PC-9 (cell line): Measurements from ENCODE around the gene ARF3. TPM values are rescaled to one million over a fixed set of nuclear protein-coding genes. Genes with fewer than 3 reads are reported as not detected.

Experiments used
- BruUV-seq: library from RNA; stranded (reverse); fragments of 400-500 nt; replicated peaks from 2 replicates; lab custom pipeline; 2021; lab: Mats Ljungman, UMichigan
- CTCF ChIA-PET: fragments of 300-600 bp; sonication (Branson Sonifier 250); formaldehyde crosslinking; loops from one replicate; lab custom pipeline; 2022; ENCODE audit warnings: antibody characterized with exemption; lab: Charles Lee
- POLR2A ChIA-PET: fragments of 300-600 bp; sonication (Branson Sonifier 250); formaldehyde crosslinking; loops from one replicate; lab custom pipeline; 2022; ENCODE audit warnings: antibody characterized with exemption; ENCODE audit not compliant: unreplicated experiment; lab: Charles Lee
- DNase-seq, 2 experiments: peaks; one replicate each; pipeline versions ENCODE4 v3.0.0 to v3.0.0-alpha.2; 2015 to 2022; ENCODE audit warnings: mixed read lengths in 1 of 2
- H2AFZ ChIP-seq: fragments of 200-600 bp; sonication (generic); 2 replicates; pipeline ENCODE4 v1.8.1; 2017; ENCODE audit warnings: antibody characterized with exemption
- H3F3A ChIP-seq: fragments of 200-600 bp; sonication (generic); 2 replicates; pipeline ENCODE4 v1.8.1; 2017; ENCODE audit warnings: antibody characterized with exemption, mild to moderate bottlenecking, low read depth; ENCODE audit not compliant: insufficient read depth
- H3K27ac ChIP-seq: fragments of 200-600 bp; sonication (generic); 2 replicates; pipeline ENCODE4 v1.6.1; 2016; ENCODE audit warnings: mixed run types
- H3K27me3 ChIP-seq: fragments of 200-600 bp; sonication (generic); 2 replicates; pipeline ENCODE4 v1.6.1; 2016; ENCODE audit warnings: low read depth, mixed run types; ENCODE audit not compliant: insufficient read depth
- H3K36me3 ChIP-seq: fragments of 200-600 bp; sonication (generic); 2 replicates; pipeline ENCODE4 v1.6.1; 2016; ENCODE audit warnings: low read depth, mixed run types
- H3K4me1 ChIP-seq: fragments of 200-600 bp; sonication (generic); replicated peaks from 2 replicates; pipeline ENCODE4 v1.6.1; 2016; ENCODE audit warnings: mixed run types; ENCODE audit not compliant: insufficient read depth
- H3K4me2 ChIP-seq: fragments of 200-600 bp; sonication (generic); 2 replicates; pipeline ENCODE4 v1.6.1; 2017; ENCODE audit warnings: mixed run types
- H3K4me3 ChIP-seq: fragments of 200-600 bp; sonication (generic); 2 replicates; pipeline ENCODE4 v1.6.1; 2016; ENCODE audit warnings: mixed run types
- H3K79me2 ChIP-seq: fragments of 200-600 bp; sonication (generic); 2 replicates; pipeline ENCODE4 v1.6.1; 2017; ENCODE audit warnings: low read depth, mixed run types
- H3K9me2 ChIP-seq: fragments of 200-600 bp; sonication (generic); 2 replicates; pipeline ENCODE4 v1.8.1; 2017; ENCODE audit warnings: mild to moderate bottlenecking; ENCODE audit not compliant: insufficient read depth
- H3K9me3 ChIP-seq: fragments of 200-600 bp; sonication (generic); 2 replicates; pipeline ENCODE4 v1.8.1; 2016; ENCODE audit warnings: low read depth; ENCODE audit not compliant: insufficient read depth
- H4K20me1 ChIP-seq: fragments of 200-600 bp; sonication (generic); 2 replicates; pipeline ENCODE4 v1.8.1; 2017; ENCODE audit not compliant: insufficient read depth
- CTCF ChIP-seq: fragments of 200-600 bp; sonication (generic); conservative IDR thresholded peaks from 2 replicates; pipeline ENCODE4 v1.6.1; 2017; ENCODE audit warnings: mixed run types, antibody characterized with exemption, mild to moderate bottlenecking, moderate library complexity
- EZH2 ChIP-seq: fragments of 200-600 bp; sonication (generic); IDR thresholded peaks from 2 replicates; pipeline ENCODE4 v1.8.0; 2017; ENCODE audit warnings: antibody characterized with exemption, low read depth
- intact Hi-C: fragments of 100-400 bp; cut with micrococcal nuclease; formaldehyde crosslinking; loops from one replicate; pipeline ENCODE4 v1.10.0; 2022; ENCODE audit not compliant: unreplicated experiment
- total RNA-seq: library from RNA; stranded (reverse); gene quantifications from 2 replicates; pipeline ENCODE4 v1.2.3, GENCODE V29; 2021

The ARF3 gene
- total RNA-seq, 1 experiment from 2014 or later, result 205 TPM

GRCh38 chr12:48961801-48962200 lies 4.5 kb upstream of the ARF3 start:
- Histone ChIP-seq H3K4me1 (0 out of 2 replicates have a peak, but pooled peaks cover 7% of the 10 kb centered on the region), H3K27ac (no peak overlapping the region), H3K79me2 (peaks cover 4% of the 10 kb centered on the region), H4K20me1 (no peaks in the 10 kb centered on the region), H3K36me3 (no peaks in the 10 kb centered on the region), H3K9me2 (no peaks in the 10 kb centered on the region), H3K4me3 (no peak overlapping the region), H2AFZ (no peak overlapping the region), H3K4me2 (no peak overlapping the region), H3K9me3 (no peaks in the 10 kb centered on the region), H3F3A (peaks cover 6% of the 10 kb centered on the region; the same call in 1 of the 2 replicates), H3K27me3 (no peaks in the 10 kb centered on the region)
- CTCF ChIA-PET, result no interaction called here
- TF ChIP-seq CTCF (no peak), EZH2 (no peak)
- no peak for DNase-seq
- intact Hi-C loops, result no loop called here
- BruUV-seq, result no TSS peak
- POLR2A ChIA-PET, result no interaction called here

- Histone ChIP-seq H3K4me1 (0 out of 2 replicates have a peak, but pooled peaks cover 7% of the 10 kb centered on the region), H3K27me3 (no peaks in the 10 kb centered on the region), H4K20me1 (no peaks in the 10 kb centered on the region), H3K9me2 (no peaks in the 10 kb centered on the region), H3K27ac (no peak overlapping the region), H3K4me3 (no peak overlapping the region), H3K9me3 (no peaks in the 10 kb centered on the region), H3K79me2 (peaks cover 8% of the 10 kb centered on the region), H3K4me2 (no peak overlapping the region), H2AFZ (no peak overlapping the region), H3F3A (peaks cover 6% of the 10 kb centered on the region; the same call in 1 of the 2 replicates), H3K36me3 (no peaks in the 10 kb centered on the region)
- intact Hi-C loops, result no loop called here
- CTCF ChIA-PET, result no interaction called here
- no peak for DNase-seq
- POLR2A ChIA-PET, result no interaction called here
- no TSS peak for BruUV-seq
- no peak for TF ChIP-seq CTCF
- no peak for TF ChIP-seq EZH2
Measured at GRCh38 chr12:48961331-48961730, 4.0 kb upstream of the ARF3 start.

- POLR2A ChIA-PET, result no interaction called here
- H3K36me3 ChIP-seq, result peaks cover under 1% of the 10 kb centered on the region; the same call in 1 of the 2 replicates
- H3K9me2 ChIP-seq, result no peaks in the 10 kb centered on the region
- TF ChIP-seq EZH2 (no peak), CTCF (no peak)
- H3K9me3 ChIP-seq, result no peaks in the 10 kb centered on the region
- H2AFZ ChIP-seq, result no peak overlapping the region
- H3K4me1 ChIP-seq, result peaks cover 10% of the 10 kb centered on the region
- no peaks in the 10 kb centered on the region for H3K27me3 ChIP-seq
- intact Hi-C loops, result no loop called here
- no peak overlapping the region for H3K4me3 ChIP-seq
- peaks cover 4% of the 10 kb centered on the region for H4K20me1 ChIP-seq
- no peak for DNase-seq
- no peak overlapping the region for H3K4me2 ChIP-seq
- H3K79me2 ChIP-seq, result peaks cover 13% of the 10 kb centered on the region
- BruUV-seq, result no TSS peak
- CTCF ChIA-PET, result no interaction called here
- peaks cover 8% of the 10 kb centered on the region; the same call in 1 of the 2 replicates for H3F3A ChIP-seq
- H3K27ac ChIP-seq, result no peak overlapping the region
Measured at GRCh38 chr12:48960834-48961233, 3.5 kb upstream of the ARF3 start.
